Globus pallidus (tissue), 1 donor: ENCODE results near the gene KCP.

ENCODE experiments used
- DNase-seq: peaks from one replicate; pipeline ENCODE4 v3.0.0-alpha.2; 2015; ENCODE audit warnings: low spot score

KCP gene

GRCh38 chr7:128887169-128888038 is 23.1 kb downstream of the KCP start:
- DNase-seq, result no peak

GRCh38 chr7:128886391-128887168 is 23.9 kb downstream of the KCP start:
- DNase-seq, result no peak

GRCh38 chr7:128885370-128886187 is 24.9 kb downstream of the KCP start:
- no peak for DNase-seq

- DNase-seq, result no peak
Measured at GRCh38 chr7:128884561-128885369, 25.7 kb downstream of the KCP start.

- peak; percentile 48 for DNase-seq
Measured at GRCh38 chr7:128883622-128884448, 26.7 kb downstream of the KCP start.

GRCh38 chr7:128882134-128882533 is 28.4 kb downstream of the KCP start:
- no peak for DNase-seq

- no peak for DNase-seq
Measured at GRCh38 chr7:128881458-128882125, 28.9 kb downstream of the KCP start.

- DNase-seq, result no peak
Measured at GRCh38 chr7:128880791-128881457, 29.6 kb downstream of the KCP start.

- peak; percentile 64 for DNase-seq
Measured at GRCh38 chr7:128879939-128880746, 30.4 kb downstream of the KCP start.

- DNase-seq, result no peak
Measured at GRCh38 chr7:128879461-128879938, 31.0 kb downstream of the KCP start.

GRCh38 chr7:128878226-128879105 is 32.0 kb downstream of the KCP start:
- no peak for DNase-seq

- DNase-seq, result no peak
Measured at GRCh38 chr7:128877756-128878120, 32.8 kb downstream of the KCP start.

GRCh38 chr7:128876978-128877755 is 33.3 kb downstream of the KCP start:
- DNase-seq, result no peak

GRCh38 chr7:128876586-128876977 is 33.9 kb downstream of the KCP start:
- DNase-seq, result no peak

GRCh38 chr7:128876127-128876526 is 34.4 kb downstream of the KCP start:
- no peak for DNase-seq

- no peak for DNase-seq
Measured at GRCh38 chr7:128875523-128875948, 35.0 kb downstream of the KCP start.
